ENCODE results near the gene NFIX. TPM values are rescaled to one million over a fixed set of nuclear protein-coding genes. Genes with fewer than 3 reads are reported as not detected.

The NFIX gene
- total RNA-seq, 4 donors from 2014 or later = 39.8 to 55.8 (median 48.2) TPM

DNA sequence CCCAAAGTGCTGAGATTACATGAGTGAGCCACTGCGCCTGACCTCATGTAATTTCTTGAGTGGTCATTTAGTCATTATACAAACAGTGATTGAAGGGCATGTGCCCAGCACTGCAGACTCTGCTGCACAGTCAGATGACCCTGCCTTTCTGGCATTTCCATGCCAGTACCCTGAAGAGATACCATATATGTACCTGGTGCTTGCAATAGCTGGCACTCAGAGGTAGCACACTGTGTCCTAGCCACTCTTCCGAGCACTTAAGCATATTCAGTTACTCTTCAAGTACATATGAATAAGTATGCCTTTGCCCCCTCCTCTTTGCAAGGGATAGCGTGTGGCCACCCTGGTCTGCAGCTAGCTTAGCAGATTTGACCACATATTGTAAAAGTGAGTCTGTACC is 139.4 kb downstream of the NFIX start:
- Histone ChIP-seq H3K4me3 (no peak overlapping the region), H3K4me1 (peaks cover 0 to under 1% (median 0%) of the 10 kb centered on the region in 4 donors), H3K27ac (no peak overlapping the region), H3K9me3 (no peaks in the 10 kb centered on the region), H3K27me3 (no peaks in the 10 kb centered on the region), H3K36me3 (peaks cover 0 to 52% (median 5%) of the 10 kb centered on the region in 3 donors)
- TF ChIP-seq EP300 (IDR thresholded peaks at IDR 0.05) (no peak), POLR2A (IDR thresholded peaks at IDR 0.05) (no peak)
- 94 to 95% methylated on average over 3 of the region's 3 CpGs for WGBS, 2 donors
- DNase-seq (ENCODE audit: low spot score in 2 of 2) = no peak

- H3K9me3 ChIP-seq = no peaks in the 10 kb centered on the region
- H3K27ac ChIP-seq = no peak overlapping the region
- WGBS, 2 donors = 94% methylated on average over 37 to 40 of the region's 60 CpGs
- no peak for DNase-seq (ENCODE audit: low spot score in 2 of 2)
- H3K27me3 ChIP-seq = no peaks in the 10 kb centered on the region
- peaks cover 0 to 59% (median 5%) of the 10 kb centered on the region in 3 donors for H3K36me3 ChIP-seq
- TF ChIP-seq, protein P1, sequence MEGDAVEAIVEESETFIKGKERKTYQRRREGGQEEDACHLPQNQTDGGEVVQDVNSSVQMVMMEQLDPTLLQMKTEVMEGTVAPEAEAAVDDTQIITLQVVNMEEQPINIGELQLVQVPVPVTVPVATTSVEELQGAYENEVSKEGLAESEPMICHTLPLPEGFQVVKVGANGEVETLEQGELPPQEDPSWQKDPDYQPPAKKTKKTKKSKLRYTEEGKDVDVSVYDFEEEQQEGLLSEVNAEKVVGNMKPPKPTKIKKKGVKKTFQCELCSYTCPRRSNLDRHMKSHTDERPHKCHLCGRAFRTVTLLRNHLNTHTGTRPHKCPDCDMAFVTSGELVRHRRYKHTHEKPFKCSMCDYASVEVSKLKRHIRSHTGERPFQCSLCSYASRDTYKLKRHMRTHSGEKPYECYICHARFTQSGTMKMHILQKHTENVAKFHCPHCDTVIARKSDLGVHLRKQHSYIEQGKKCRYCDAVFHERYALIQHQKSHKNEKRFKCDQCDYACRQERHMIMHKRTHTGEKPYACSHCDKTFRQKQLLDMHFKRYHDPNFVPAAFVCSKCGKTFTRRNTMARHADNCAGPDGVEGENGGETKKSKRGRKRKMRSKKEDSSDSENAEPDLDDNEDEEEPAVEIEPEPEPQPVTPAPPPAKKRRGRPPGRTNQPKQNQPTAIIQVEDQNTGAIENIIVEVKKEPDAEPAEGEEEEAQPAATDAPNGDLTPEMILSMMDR (IDR thresholded peaks at IDR 0.05) = no peak
- TF ChIP-seq EP300 (IDR thresholded peaks at IDR 0.05) = no peak
- no peak for TF ChIP-seq POLR2A (IDR thresholded peaks at IDR 0.05)
- H3K4me3 ChIP-seq = no peak overlapping the region
- peaks cover 0 to 5% (median 0%) of the 10 kb centered on the region in 4 donors for H3K4me1 ChIP-seq
These were observed 140.1 kb downstream of the NFIX start for GRCh38 chr19:13135068-13136062.

DNA sequence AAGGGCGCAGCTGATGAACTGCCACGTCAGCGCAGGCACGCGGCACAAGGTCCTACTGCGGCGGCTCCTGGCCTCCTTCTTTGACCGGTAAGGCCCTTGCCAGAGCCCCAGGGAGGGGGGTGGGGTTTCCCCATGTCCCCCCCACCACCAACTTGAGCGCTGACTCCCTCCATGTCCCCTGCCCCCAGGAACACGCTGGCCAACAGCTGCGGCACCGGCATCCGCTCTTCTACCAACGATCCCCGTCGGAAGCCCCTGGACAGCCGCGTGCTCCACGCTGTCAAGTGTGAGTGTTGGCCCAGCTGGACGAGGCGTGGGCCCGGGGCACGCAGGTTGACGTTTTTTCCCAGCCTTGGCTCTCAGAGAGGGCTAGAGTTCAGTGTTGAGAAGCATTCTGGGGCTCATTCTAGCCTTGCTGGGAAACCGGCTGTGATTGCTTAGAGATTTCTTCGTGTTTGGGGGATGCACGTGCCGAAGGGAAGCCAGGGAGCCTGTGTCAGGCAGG is 142.1 kb downstream of the NFIX start:
- Histone ChIP-seq H3K4me3 (no peak overlapping the region), H3K36me3 (peaks cover 0 to 63% (median 5%) of the 10 kb centered on the region in 3 donors), H3K9me3 (no peaks in the 10 kb centered on the region), H3K27ac (no peak overlapping the region), H3K27me3 (no peaks in the 10 kb centered on the region), H3K4me1 (peaks cover 0 to 5% (median 0%) of the 10 kb centered on the region in 4 donors)
- no peak for DNase-seq (ENCODE audit: low spot score in 2 of 2)
- TF ChIP-seq POLR2A (IDR thresholded peaks at IDR 0.05) (no peak), EP300 (IDR thresholded peaks at IDR 0.05) (no peak)
- TF ChIP-seq, protein P1 (IDR thresholded peaks at IDR 0.05) = no peak
- 82 to 92% methylated on average over 17 to 28 of the region's 28 CpGs for WGBS, 2 donors

- DNase-seq (ENCODE audit: low spot score in 2 of 2) = no peak
- Histone ChIP-seq H3K9me3 (no peaks in the 10 kb centered on the region), H3K36me3 (peaks cover 0 to 73% (median 5%) of the 10 kb centered on the region in 3 donors), H3K27ac (no peak overlapping the region), H3K27me3 (no peaks in the 10 kb centered on the region), H3K4me3 (no peak overlapping the region), H3K4me1 (peaks cover 0 to 5% (median 0%) of the 10 kb centered on the region in 4 donors)
- 85 to 91% methylated on average over 34 to 39 of the region's 40 CpGs for WGBS, 2 donors
- TF ChIP-seq, protein P1 (IDR thresholded peaks at IDR 0.05) = no peak
- TF ChIP-seq EP300 (IDR thresholded peaks at IDR 0.05) = no peak
- TF ChIP-seq POLR2A (IDR thresholded peaks at IDR 0.05) = no peak
These were observed 143.1 kb downstream of the NFIX start for GRCh38 chr19:13138171-13138915.

- no peaks in the 10 kb centered on the region for H3K27me3 ChIP-seq
- H3K27ac ChIP-seq = no peak overlapping the region
- H3K36me3 ChIP-seq = peaks cover 0 to 78% (median 5%) of the 10 kb centered on the region in 3 donors
- H3K9me3 ChIP-seq = no peaks in the 10 kb centered on the region
- H3K4me1 ChIP-seq = peaks cover 0 to 5% (median 0%) of the 10 kb centered on the region in 4 donors
- DNase-seq (ENCODE audit: low spot score in 2 of 2) = no peak
- no peak overlapping the region for H3K4me3 ChIP-seq
- TF ChIP-seq, protein P1 (IDR thresholded peaks at IDR 0.05) = no peak
- TF ChIP-seq POLR2A (IDR thresholded peaks at IDR 0.05) = no peak
- no peak for TF ChIP-seq EP300 (IDR thresholded peaks at IDR 0.05)
- 70 to 78% methylated on average over 10 of the region's 10 CpGs for WGBS, 2 donors
These were observed 143.6 kb downstream of the NFIX start for GRCh38 chr19:13138916-13139198.

All from tibial nerve (tissue), 4 donors.